AG04450 (cell line): ENCODE data around the gene HAO1. TPM values are rescaled to one million over a fixed set of nuclear protein-coding genes. Genes with fewer than 3 reads are reported as not detected.

Source experiments
- CTCF ChIA-PET: fragments of 300-600, 350-600 bp; formaldehyde crosslinking; extraction: SDS; loops from one replicate; lab custom pipeline; 2022; ENCODE audit warnings: antibody characterized with exemption, inconsistent platforms; lab: Charles Lee
- POLR2A ChIA-PET: fragments of 350-600 bp; formaldehyde crosslinking; extraction: SDS; loops from one replicate; lab custom pipeline; 2021; ENCODE audit warnings: antibody characterized with exemption, inconsistent platforms; lab: Yijun Ruan, JAX
- DNase-seq: peaks from one replicate; pipeline ENCODE4 v3.0.0-alpha.2; 2011; ENCODE audit warnings: low read depth, low spot score
- H3K27ac ChIP-seq: one replicate; pipeline ENCODE4 v1.5.1; 2012; ENCODE audit warnings: low read depth, low read length, control low read depth
- H3K27me3 ChIP-seq: one replicate; pipeline ENCODE4 v1.6.0; 2012; ENCODE audit warnings: low read length; ENCODE audit not compliant: control insufficient read depth, insufficient read depth
- H3K4me3 ChIP-seq: 2 replicates; pipeline ENCODE4 v1.5.1; 2011; ENCODE audit warnings: mild to moderate bottlenecking, low read depth, low read length, control low read depth
- H3K9me3 ChIP-seq: 2 replicates; pipeline ENCODE4 v1.5.1; 2012; ENCODE audit warnings: low read length; ENCODE audit not compliant: control insufficient read depth, insufficient read depth
- polyA minus RNA-seq: library from RNA; depleted of rRNA, polyadenylated mRNA; stranded (reverse); fragments of >200 nt; gene quantifications from 2 replicates; pipeline ENCODE4 v1.2.3, GENCODE V29; 2011; rRNA and poly(A)+ RNA removed
- polyA plus RNA-seq: library from polyadenylated mRNA; depleted of rRNA; stranded (reverse); fragments of >200 nt; gene quantifications from 2 replicates; pipeline ENCODE4 v1.2.3, GENCODE V29; 2011; rRNA removed
- TF ChIP-seq, protein P1 (sequence below): IDR thresholded peaks from 2 replicates; pipeline ENCODE4 v1.5.1; 2011; ENCODE audit warnings: low read depth, low read length, control low read depth, inconsistent platforms

The HAO1 gene
- polyA plus RNA-seq, result not detected in 2 replicates
- polyA minus RNA-seq, result not detected in 2 replicates

DNA sequence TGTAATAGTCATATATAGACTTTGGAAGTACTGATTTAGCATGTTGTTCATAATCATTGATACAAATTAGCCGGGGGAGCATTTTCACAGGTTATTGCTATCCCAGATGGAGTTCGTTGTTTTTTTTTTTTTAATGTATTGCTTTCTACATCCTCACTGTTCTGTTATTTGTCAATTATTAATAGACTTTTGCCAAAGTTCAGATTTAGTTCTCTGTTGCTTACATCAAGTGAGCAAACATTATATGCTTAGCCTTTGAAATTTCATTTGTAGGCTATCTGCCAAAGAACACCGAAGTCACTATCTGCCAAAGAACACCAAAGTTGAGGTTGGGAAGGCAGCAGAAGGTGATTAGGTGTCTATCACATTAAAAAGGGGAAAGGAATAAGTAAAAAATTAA, at the start of gene HAO1:
Gene HAO1, minus strand, starts transcription at position 118 of the 400 bp plus-strand sequence. Its CDS starts 36 bp downstream, at position 82.
- ChIA-PET CTCF (interaction anchor here (1.4 to 1.5 kb wide), 2 partner anchors 780 to 782 kb away, joined by 4 to 13 read pairs; no protein-coding TSS in a partner anchor), POLR2A (no interaction called here)
- Histone ChIP-seq H3K27me3 (no peaks in the 10 kb centered on the region), H3K27ac (no peak within 1 kb of the TSS), H3K9me3 (peaks cover 3% of the 10 kb centered on the region; the same call in 1 of the 2 replicates), H3K4me3 (no peak within 1 kb of the TSS)
- DNase-seq, result no peak
- TF ChIP-seq, protein P1, sequence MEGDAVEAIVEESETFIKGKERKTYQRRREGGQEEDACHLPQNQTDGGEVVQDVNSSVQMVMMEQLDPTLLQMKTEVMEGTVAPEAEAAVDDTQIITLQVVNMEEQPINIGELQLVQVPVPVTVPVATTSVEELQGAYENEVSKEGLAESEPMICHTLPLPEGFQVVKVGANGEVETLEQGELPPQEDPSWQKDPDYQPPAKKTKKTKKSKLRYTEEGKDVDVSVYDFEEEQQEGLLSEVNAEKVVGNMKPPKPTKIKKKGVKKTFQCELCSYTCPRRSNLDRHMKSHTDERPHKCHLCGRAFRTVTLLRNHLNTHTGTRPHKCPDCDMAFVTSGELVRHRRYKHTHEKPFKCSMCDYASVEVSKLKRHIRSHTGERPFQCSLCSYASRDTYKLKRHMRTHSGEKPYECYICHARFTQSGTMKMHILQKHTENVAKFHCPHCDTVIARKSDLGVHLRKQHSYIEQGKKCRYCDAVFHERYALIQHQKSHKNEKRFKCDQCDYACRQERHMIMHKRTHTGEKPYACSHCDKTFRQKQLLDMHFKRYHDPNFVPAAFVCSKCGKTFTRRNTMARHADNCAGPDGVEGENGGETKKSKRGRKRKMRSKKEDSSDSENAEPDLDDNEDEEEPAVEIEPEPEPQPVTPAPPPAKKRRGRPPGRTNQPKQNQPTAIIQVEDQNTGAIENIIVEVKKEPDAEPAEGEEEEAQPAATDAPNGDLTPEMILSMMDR, result no peak

DNA sequence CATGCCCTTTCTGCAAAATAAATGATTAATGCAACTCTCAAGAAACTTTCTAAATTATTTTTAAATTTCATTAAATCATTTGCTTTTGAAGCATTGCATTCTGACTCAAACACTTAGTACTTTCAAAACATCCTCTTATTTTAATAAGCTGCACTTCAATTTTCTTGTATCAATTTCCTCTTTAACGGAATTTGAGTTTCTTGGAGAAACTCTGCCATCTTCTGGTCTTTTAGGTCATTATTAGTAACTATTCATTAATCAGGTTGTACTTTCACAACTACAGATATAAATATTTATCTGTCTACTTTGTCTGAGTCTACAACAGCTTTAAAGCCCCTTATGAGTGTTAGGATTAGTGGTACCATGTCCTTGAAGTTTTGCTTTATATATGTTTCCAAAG, 49.1 kb upstream of the HAO1 start:
- H3K4me3 ChIP-seq, result no peak overlapping the region
- H3K27ac ChIP-seq, result no peak overlapping the region
- DNase-seq, result no peak
- TF ChIP-seq, protein P1, result no peak
- POLR2A ChIA-PET, result no interaction called here
- H3K9me3 ChIP-seq, result no peaks in the 10 kb centered on the region
- H3K27me3 ChIP-seq, result no peaks in the 10 kb centered on the region
- CTCF ChIA-PET, result interaction anchor here (0.7 to 4.2 kb wide), 6 partner anchors 9 to 1744 kb away, joined by 3 to 24 read pairs (median 5); no protein-coding TSS in a partner anchor

DNA sequence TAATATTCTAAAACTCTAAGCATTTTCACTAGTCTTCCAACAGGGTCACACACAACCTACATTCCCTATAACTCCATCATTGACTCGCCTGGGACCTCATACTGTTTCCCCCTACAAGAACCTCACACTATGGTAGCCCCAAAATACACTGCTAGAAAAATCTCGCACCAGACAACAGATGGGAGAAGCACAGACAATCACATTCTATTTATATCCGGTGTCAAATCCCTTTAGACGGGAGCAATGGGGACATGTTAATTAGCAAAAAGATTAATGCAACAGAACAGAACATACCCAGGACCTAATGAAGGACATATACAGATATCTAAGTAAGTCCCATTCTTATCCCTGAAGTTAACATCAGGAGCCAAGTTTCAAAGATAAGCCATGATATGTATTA, 45.7 kb upstream of the HAO1 start:
- H3K9me3 ChIP-seq, result no peaks in the 10 kb centered on the region
- no peak overlapping the region for H3K27ac ChIP-seq
- ChIA-PET POLR2A (no interaction called here), CTCF (no interaction called here)
- H3K4me3 ChIP-seq, result no peak overlapping the region
- TF ChIP-seq, protein P1, result no peak
- DNase-seq, result no peak
- H3K27me3 ChIP-seq, result no peaks in the 10 kb centered on the region

DNA sequence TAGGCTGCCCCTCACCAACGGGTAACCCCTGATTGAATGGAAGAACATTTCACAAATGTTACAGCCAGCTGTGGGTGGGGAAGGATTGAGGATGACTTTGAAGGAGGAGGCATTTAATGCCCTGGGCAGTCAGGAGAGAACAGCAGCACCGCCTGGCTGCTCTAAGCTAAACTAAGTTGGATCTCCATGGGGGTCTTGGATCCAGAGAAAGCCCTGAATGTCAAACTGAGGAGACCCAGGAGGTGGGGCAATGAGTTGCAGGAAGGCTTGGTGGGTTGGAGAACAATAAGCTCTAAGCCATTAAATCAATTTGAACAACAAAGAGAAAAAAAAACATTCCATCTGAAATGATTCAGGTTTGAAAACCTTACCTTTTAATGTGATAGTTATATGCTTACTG, 43.9 kb upstream of the HAO1 start:
- CTCF ChIA-PET, result interaction anchor here (0.9 to 1.6 kb wide), 2 partner anchors 737 to 738 kb away, joined by 3 to 5 read pairs; no protein-coding TSS in a partner anchor
- no peaks in the 10 kb centered on the region for H3K27me3 ChIP-seq
- TF ChIP-seq, protein P1, result no peak
- no peaks in the 10 kb centered on the region for H3K9me3 ChIP-seq
- no peak overlapping the region for H3K4me3 ChIP-seq
- no peak for DNase-seq
- no peak overlapping the region for H3K27ac ChIP-seq
- POLR2A ChIA-PET, result no interaction called here

DNA sequence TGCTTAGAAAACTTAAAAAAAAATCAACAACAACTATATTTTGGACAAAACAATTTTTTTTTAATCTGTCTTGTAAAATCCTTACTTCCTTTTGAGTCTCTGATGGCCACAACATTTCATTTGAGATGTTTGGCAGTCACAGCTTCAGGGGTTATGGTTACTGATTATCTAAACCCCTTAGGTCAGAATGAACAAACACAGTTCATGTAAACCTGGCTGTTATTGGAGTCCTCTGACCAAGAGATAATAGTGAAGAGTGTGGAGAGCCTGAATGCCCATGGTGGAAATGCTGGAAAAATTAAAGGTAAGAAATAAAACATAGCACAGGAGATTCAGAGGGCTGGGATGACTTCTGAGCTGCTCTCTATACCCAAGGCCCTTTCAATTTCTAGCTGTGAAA, 41.1 kb upstream of the HAO1 start:
- H3K27me3 ChIP-seq, result no peaks in the 10 kb centered on the region
- CTCF ChIA-PET, result interaction anchor here (0.6 to 4.7 kb wide), 5 partner anchors 17 to 741 kb away, joined by 3 to 113 read pairs (median 10); no protein-coding TSS in a partner anchor
- H3K4me3 ChIP-seq, result no peak overlapping the region
- DNase-seq, result no peak
- TF ChIP-seq, protein P1, result no peak
- no peaks in the 10 kb centered on the region for H3K9me3 ChIP-seq
- POLR2A ChIA-PET, result no interaction called here
- no peak overlapping the region for H3K27ac ChIP-seq
